ENCODE measurements around the gene NRIP3.
"Not testable (repeated sequence)": the region's sequence is repeated elsewhere in the genome, so short reads cannot be mapped to it uniquely, and the experiment has no call there.

NRIP3 gene

GRCh38 chr11:8941341-8942103 is 62.3 kb downstream of the NRIP3 start:
- Histone ChIP-seq H3K27ac (ENCODE audit: low read depth, low read length, poor library complexity, severe bottlenecking) (no peak overlapping the region), H3K9me2 (ENCODE audit: low read depth, low read length) (no peaks in the 10 kb centered on the region), H3K4me1 (ENCODE audit: insufficient read depth, low read length, severe bottlenecking) (peaks cover 8% of the 10 kb centered on the region), H3K4me2 (ENCODE audit: low read length) (no peak overlapping the region), H3F3A (ENCODE audit: insufficient read depth, low read length) (no peaks in the 10 kb centered on the region), H3K9me3 (ENCODE audit: low read length) (no peaks in the 10 kb centered on the region), H3K9ac (ENCODE audit: low read length) (no peak overlapping the region), H3K27me3 (ENCODE audit: insufficient read depth, low read length) (no peaks in the 10 kb centered on the region), H3K4me3 (ENCODE audit: low read depth, low read length, poor library complexity, severe bottlenecking) (no peak overlapping the region), H2AFZ (ENCODE audit: low read length) (no peak overlapping the region), H3K36me3 (ENCODE audit: insufficient read depth, low read length) (no peaks in the 10 kb centered on the region), H4K20me1 (ENCODE audit: insufficient read depth, low read length) (no peaks in the 10 kb centered on the region), H3K79me2 (ENCODE audit: insufficient read depth, low read length) (no peaks in the 10 kb centered on the region)
- TF ChIP-seq CTCF (IDR thresholded peaks at IDR 0.05; ENCODE audit: low read length): no peak

GRCh38 chr11:8937659-8938058 is 66.1 kb downstream of the NRIP3 start:
- no peaks in the 10 kb centered on the region for H3K9me2 ChIP-seq (ENCODE audit: low read depth, low read length)
- no peaks in the 10 kb centered on the region for H3F3A ChIP-seq (ENCODE audit: insufficient read depth, low read length)
- H3K4me3 ChIP-seq (ENCODE audit: low read depth, low read length, poor library complexity, severe bottlenecking): no peak overlapping the region
- no peak overlapping the region for H3K4me2 ChIP-seq (ENCODE audit: low read length)
- H3K27me3 ChIP-seq (ENCODE audit: insufficient read depth, low read length): no peaks in the 10 kb centered on the region
- H3K36me3 ChIP-seq (ENCODE audit: insufficient read depth, low read length): no peaks in the 10 kb centered on the region
- H2AFZ ChIP-seq (ENCODE audit: low read length): no peak overlapping the region
- peaks cover 8% of the 10 kb centered on the region for H3K4me1 ChIP-seq (ENCODE audit: insufficient read depth, low read length, severe bottlenecking)
- H3K27ac ChIP-seq (ENCODE audit: low read depth, low read length, poor library complexity, severe bottlenecking): no peak overlapping the region
- H3K79me2 ChIP-seq (ENCODE audit: insufficient read depth, low read length): no peaks in the 10 kb centered on the region
- H3K9ac ChIP-seq (ENCODE audit: low read length): no peak overlapping the region
- no peaks in the 10 kb centered on the region for H3K9me3 ChIP-seq (ENCODE audit: low read length)
- H4K20me1 ChIP-seq (ENCODE audit: insufficient read depth, low read length): no peaks in the 10 kb centered on the region
- no peak for TF ChIP-seq EZH2 (IDR thresholded peaks at IDR 0.05; ENCODE audit: borderline replicate concordance, low read length)

GRCh38 chr11:8937159-8937558 is 66.6 kb downstream of the NRIP3 start:
- no peaks in the 10 kb centered on the region for H3F3A ChIP-seq (ENCODE audit: insufficient read depth, low read length)
- no peak overlapping the region for H3K27ac ChIP-seq (ENCODE audit: low read depth, low read length, poor library complexity, severe bottlenecking)
- no peaks in the 10 kb centered on the region for H3K36me3 ChIP-seq (ENCODE audit: insufficient read depth, low read length)
- H3K27me3 ChIP-seq (ENCODE audit: insufficient read depth, low read length): no peaks in the 10 kb centered on the region
- no peaks in the 10 kb centered on the region for H4K20me1 ChIP-seq (ENCODE audit: insufficient read depth, low read length)
- H3K4me2 ChIP-seq (ENCODE audit: low read length): peak overlapping the region; percentile 46; the same call in 1 of the 2 replicates
- no peak overlapping the region for H2AFZ ChIP-seq (ENCODE audit: low read length)
- peaks cover 8% of the 10 kb centered on the region for H3K4me1 ChIP-seq (ENCODE audit: insufficient read depth, low read length, severe bottlenecking)
- no peaks in the 10 kb centered on the region for H3K9me2 ChIP-seq (ENCODE audit: low read depth, low read length)
- no peaks in the 10 kb centered on the region for H3K79me2 ChIP-seq (ENCODE audit: insufficient read depth, low read length)
- no peak for TF ChIP-seq CTCF (IDR thresholded peaks at IDR 0.05; ENCODE audit: low read length)
- TF ChIP-seq EZH2 (IDR thresholded peaks at IDR 0.05; ENCODE audit: borderline replicate concordance, low read length): no peak
- H3K9me3 ChIP-seq (ENCODE audit: low read length): no peaks in the 10 kb centered on the region
- H3K9ac ChIP-seq (ENCODE audit: low read length): no peak overlapping the region
- no peak overlapping the region for H3K4me3 ChIP-seq (ENCODE audit: low read depth, low read length, poor library complexity, severe bottlenecking)

- H3K79me2 ChIP-seq (ENCODE audit: insufficient read depth, low read length); H3F3A ChIP-seq (ENCODE audit: insufficient read depth, low read length); H3K4me3 ChIP-seq (ENCODE audit: low read depth, low read length, poor library complexity, severe bottlenecking); H4K20me1 ChIP-seq (ENCODE audit: insufficient read depth, low read length); H3K4me2 ChIP-seq (ENCODE audit: low read length); H3K27ac ChIP-seq (ENCODE audit: low read depth, low read length, poor library complexity, severe bottlenecking); H3K36me3 ChIP-seq (ENCODE audit: insufficient read depth, low read length); H3K9me2 ChIP-seq (ENCODE audit: low read depth, low read length); H3K4me1 ChIP-seq (ENCODE audit: insufficient read depth, low read length, severe bottlenecking); H3K9me3 ChIP-seq (ENCODE audit: low read length); H2AFZ ChIP-seq (ENCODE audit: low read length); H3K27me3 ChIP-seq (ENCODE audit: insufficient read depth, low read length); H3K9ac ChIP-seq (ENCODE audit: low read length): not testable (repeated sequence)
These were observed 68.0 kb downstream of the NRIP3 start for GRCh38 chr11:8935789-8936188.
